Left ventricle myocardium inferior (tissue), 1 donor: ENCODE data around the gene SMAD4. TPM values are rescaled to one million over a fixed set of nuclear protein-coding genes. Genes with fewer than 3 reads are reported as not detected.

Experiments
- DNase-seq: peaks from one replicate; pipeline ENCODE4 v3.0.0-alpha.2; 2020
- H3K27ac ChIP-seq: fragments of 200-600 bp; replicated peaks from 2 replicates; pipeline ENCODE4 v1.8.0; 2021
- H3K27me3 ChIP-seq: fragments of 200-600 bp; 2 replicates; pipeline ENCODE4 v1.8.0; 2021; ENCODE audit warnings: low read depth
- H3K36me3 ChIP-seq: fragments of 200-600 bp; 2 replicates; pipeline ENCODE4 v1.8.0; 2021
- H3K4me1 ChIP-seq: fragments of 200-600 bp; 2 replicates; pipeline ENCODE4 v1.8.0; 2021
- H3K4me3 ChIP-seq: fragments of 200-600 bp; 2 replicates; pipeline ENCODE4 v1.8.0; 2021; ENCODE audit warnings: mild to moderate bottlenecking, moderate library complexity
- H3K9me3 ChIP-seq: fragments of 200-600 bp; replicated peaks from 2 replicates; pipeline ENCODE4 v1.8.0; 2021
- intact Hi-C: fragments of 100-400 bp; cut with micrococcal nuclease; formaldehyde crosslinking; loops from one replicate; pipeline ENCODE4 v1.11.0; 2022
- total RNA-seq: library from RNA; stranded (reverse); fragmentation: NEBNext Ultra II Directional; extraction: Animal tissue kit (Norgen Biotek cat#: 25700); gene quantifications from one replicate; pipeline ENCODE4 v1.2.1, GENCODE V29; 2021
- TF ChIP-seq, protein P1 (sequence below): fragments of 200-600 bp; IDR thresholded peaks from 2 replicates; pipeline ENCODE4 v1.8.0; 2021; ENCODE audit warnings: antibody characterized with exemption, mild to moderate bottlenecking, borderline replicate concordance
- donor health status: DM: no; HTN: yes; CAD: no; lungs with severe emphysema.

Gene SMAD4
- total RNA-seq, 1 donor from 2014 or later, result 82.9 TPM

GRCh38 chr18:51078026-51078425, 48.0 kb downstream of the SMAD4 start:
- intact Hi-C loops, result no loop called here
- DNase-seq, result no peak

GRCh38 chr18:51082571-51083267, 52.7 kb downstream of the SMAD4 start:
- intact Hi-C loops, result no loop called here
- peaks cover 19% of the 10 kb centered on the region for H3K4me1 ChIP-seq
- TF ChIP-seq, protein P1, sequence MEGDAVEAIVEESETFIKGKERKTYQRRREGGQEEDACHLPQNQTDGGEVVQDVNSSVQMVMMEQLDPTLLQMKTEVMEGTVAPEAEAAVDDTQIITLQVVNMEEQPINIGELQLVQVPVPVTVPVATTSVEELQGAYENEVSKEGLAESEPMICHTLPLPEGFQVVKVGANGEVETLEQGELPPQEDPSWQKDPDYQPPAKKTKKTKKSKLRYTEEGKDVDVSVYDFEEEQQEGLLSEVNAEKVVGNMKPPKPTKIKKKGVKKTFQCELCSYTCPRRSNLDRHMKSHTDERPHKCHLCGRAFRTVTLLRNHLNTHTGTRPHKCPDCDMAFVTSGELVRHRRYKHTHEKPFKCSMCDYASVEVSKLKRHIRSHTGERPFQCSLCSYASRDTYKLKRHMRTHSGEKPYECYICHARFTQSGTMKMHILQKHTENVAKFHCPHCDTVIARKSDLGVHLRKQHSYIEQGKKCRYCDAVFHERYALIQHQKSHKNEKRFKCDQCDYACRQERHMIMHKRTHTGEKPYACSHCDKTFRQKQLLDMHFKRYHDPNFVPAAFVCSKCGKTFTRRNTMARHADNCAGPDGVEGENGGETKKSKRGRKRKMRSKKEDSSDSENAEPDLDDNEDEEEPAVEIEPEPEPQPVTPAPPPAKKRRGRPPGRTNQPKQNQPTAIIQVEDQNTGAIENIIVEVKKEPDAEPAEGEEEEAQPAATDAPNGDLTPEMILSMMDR, result no peak
- no peaks in the 10 kb centered on the region for H3K27me3 ChIP-seq
- peaks cover 64% of the 10 kb centered on the region for H3K36me3 ChIP-seq
- DNase-seq, result no peak
- no peak overlapping the region for H3K4me3 ChIP-seq
- peaks cover 2% of the 10 kb centered on the region for H3K9me3 ChIP-seq
- H3K27ac ChIP-seq, result no peak overlapping the region

More at GRCh38 chr18:51078026-51078425, 48.0 kb downstream of the SMAD4 start:
- Histone ChIP-seq H3K4me3 (no peak overlapping the region), H3K36me3 (peaks cover 60% of the 10 kb centered on the region), H3K27ac (no peak overlapping the region), H3K4me1 (peaks cover 39% of the 10 kb centered on the region), H3K9me3 (no peaks in the 10 kb centered on the region), H3K27me3 (no peaks in the 10 kb centered on the region)
- TF ChIP-seq, protein P1, result no peak

DNA sequence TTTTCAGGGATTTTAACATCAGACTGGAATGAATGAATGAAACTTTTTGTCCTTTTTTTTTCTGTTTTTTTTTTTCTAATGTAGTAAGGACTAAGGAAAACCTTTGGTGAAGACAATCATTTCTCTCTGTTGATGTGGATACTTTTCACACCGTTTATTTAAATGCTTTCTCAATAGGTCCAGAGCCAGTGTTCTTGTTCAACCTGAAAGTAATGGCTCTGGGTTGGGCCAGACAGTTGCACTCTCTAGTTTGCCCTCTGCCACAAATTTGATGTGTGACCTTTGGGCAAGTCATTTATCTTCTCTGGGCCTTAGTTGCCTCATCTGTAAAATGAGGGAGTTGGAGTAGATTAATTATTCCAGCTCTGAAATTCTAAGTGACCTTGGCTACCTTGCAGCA, 53.4 kb downstream of the SMAD4 start:
- DNase-seq, result no peak
- TF ChIP-seq, protein P1, result no peak
- H3K4me3 ChIP-seq, result no peak overlapping the region
- H3K27me3 ChIP-seq, result no peaks in the 10 kb centered on the region
- intact Hi-C loops, result no loop called here
- H3K27ac ChIP-seq, result no peak overlapping the region
- H3K9me3 ChIP-seq, result peaks cover 9% of the 10 kb centered on the region
- peaks cover 12% of the 10 kb centered on the region for H3K4me1 ChIP-seq
- peaks cover 57% of the 10 kb centered on the region for H3K36me3 ChIP-seq

- Histone ChIP-seq H3K36me3 (peaks cover 21% of the 10 kb centered on the region), H3K27me3 (no peaks in the 10 kb centered on the region), H3K27ac (no peak overlapping the region), H3K4me1 (no peaks in the 10 kb centered on the region), H3K9me3 (peaks cover 25% of the 10 kb centered on the region), H3K4me3 (no peak overlapping the region)
- no peak for DNase-seq
- TF ChIP-seq, protein P1, result no peak
- intact Hi-C loops, result no loop called here
These were observed 58.4 kb downstream of the SMAD4 start for GRCh38 chr18:51088410-51088809.

- no peaks in the 10 kb centered on the region for H3K27me3 ChIP-seq
- intact Hi-C loops, result no loop called here
- TF ChIP-seq, protein P1, result no peak
- peaks cover 17% of the 10 kb centered on the region for H3K36me3 ChIP-seq
- DNase-seq, result no peak
- H3K27ac ChIP-seq, result no peak overlapping the region
- no peak overlapping the region for H3K4me3 ChIP-seq
- no peaks in the 10 kb centered on the region for H3K4me1 ChIP-seq
- peaks cover 29% of the 10 kb centered on the region for H3K9me3 ChIP-seq
These were observed 59.7 kb downstream of the SMAD4 start for GRCh38 chr18:51089691-51090090.
